GM23248 (cell line): ENCODE results near the gene UBFD1.

Experiments
- EZH2 ChIP-seq: fragments of 200-600 bp; sonication (generic); IDR thresholded peaks from 2 replicates; pipeline ENCODE4 v1.6.1; 2018; ENCODE audit warnings: antibody characterized with exemption, mild to moderate bottlenecking; ENCODE audit not compliant: insufficient read depth, poor library complexity, severe bottlenecking
- EZH2phosphoT487 ChIP-seq: fragments of 200-600 bp; sonication (generic); IDR thresholded peaks from 2 replicates; pipeline ENCODE4 v1.6.1; 2018; ENCODE audit warnings: antibody characterized with exemption, moderate library complexity, mild to moderate bottlenecking, low read depth; ENCODE audit not compliant: insufficient read depth

DNA sequence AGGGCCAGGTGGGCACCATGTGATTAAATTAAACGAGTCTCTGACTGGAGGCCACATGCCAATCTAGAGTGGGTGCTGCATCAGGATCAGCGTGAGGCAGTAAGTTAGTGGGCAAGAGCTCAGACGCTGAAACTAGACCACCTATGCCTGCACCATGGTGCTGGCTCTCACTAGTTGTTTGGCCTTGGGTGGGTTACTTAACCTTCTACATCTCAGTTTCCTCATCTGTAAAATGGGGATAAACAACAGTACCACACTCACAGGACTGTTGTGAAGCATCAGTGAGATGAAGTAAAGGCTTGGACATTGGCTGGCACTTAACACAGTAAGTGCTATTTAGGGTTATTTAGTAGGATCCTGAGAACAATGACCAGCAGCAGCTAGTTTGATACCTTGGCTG, 32.7 kb downstream of the UBFD1 start:
- TF ChIP-seq EZH2 = no peak
- TF ChIP-seq EZH2phosphoT487 = no peak
